ENCODE measurements around the gene FMOD.

- no peak for TF ChIP-seq CTCF (IDR thresholded peaks at IDR 0.05)
- TF ChIP-seq POLR2A (IDR thresholded peaks at IDR 0.05), result no peak
These were observed 22.2 kb downstream of the FMOD start for GRCh38 chr1:203328714-203329122.

Measured in right lobe of liver (tissue), 4 donors.